Measurements from ENCODE around the gene WDR33. TPM values are rescaled to one million over a fixed set of nuclear protein-coding genes. Genes with fewer than 3 reads are reported as not detected.

Gene WDR33
- total and polyA plus RNA-seq, 2 of the 4 experiments (the other 2 are of a cell fraction), result 19.6 to 41.2 TPM

DNA sequence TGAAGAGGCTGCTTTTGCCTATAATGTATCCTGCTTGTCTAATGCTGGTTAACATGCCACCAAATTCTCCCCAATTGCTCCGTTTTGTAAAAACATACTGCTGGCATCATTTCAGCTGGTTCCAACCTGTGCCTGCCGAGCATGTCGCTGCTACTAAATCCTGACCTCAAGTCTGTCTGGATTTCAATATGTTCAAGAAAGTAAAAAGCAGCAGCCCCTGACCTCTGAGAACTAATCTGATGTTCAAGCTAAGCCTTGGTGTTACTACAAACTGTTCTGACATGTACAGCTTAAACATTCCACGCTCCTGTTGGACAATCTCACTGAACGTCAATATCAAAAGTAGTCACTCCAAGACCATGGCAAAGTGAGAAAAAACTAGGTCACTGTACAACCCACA is 63.4 kb downstream of the WDR33 start:
- no peaks in the 10 kb centered on the region for H3K27me3 ChIP-seq (ENCODE audit: control insufficient read depth, insufficient read depth, low read length)
- no peak overlapping the region for H3K4me3 ChIP-seq (ENCODE audit: insufficient read depth, low read depth, low read length)
- WGBS, 2 experiments (ENCODE audit: extremely low coverage in 2 of 2, insufficient read length in 1 of 2), result 88% methylated on average over 5 of the region's 5 CpGs; no CpG with 5 or more reads in 1 of the 2 experiments
- POLR2A ChIA-PET (ENCODE audit: unreplicated experiment), result no interaction called here
- no TSS peak for BruUV-seq (replicated peaks)
- H3K9me1 ChIP-seq (ENCODE audit: insufficient read depth, low read length), result peaks cover 15% of the 10 kb centered on the region
- dilution Hi-C loops (cut with HindIII; ENCODE audit: low sequenced_read_pairs, unreplicated experiment), result no loop called here
- DNase-seq (no peak), ATAC-seq (ENCODE audit: low read depth) (no peak)
- no peak overlapping the region for H3K18ac ChIP-seq (ENCODE audit: low read depth, low read length)
- peaks cover 0 to 38% of the 10 kb centered on the region in 2 experiments; a peak in 3 of 4 replicates for H3K79me1 ChIP-seq (ENCODE audit: low read depth in 1 of 2, low read length in 2 of 2)
- no peak overlapping the region for H2BK120ac ChIP-seq (ENCODE audit: low read depth, low read length)
- CTCF ChIA-PET, result no interaction called here
- TF ChIP-seq, protein P1, sequence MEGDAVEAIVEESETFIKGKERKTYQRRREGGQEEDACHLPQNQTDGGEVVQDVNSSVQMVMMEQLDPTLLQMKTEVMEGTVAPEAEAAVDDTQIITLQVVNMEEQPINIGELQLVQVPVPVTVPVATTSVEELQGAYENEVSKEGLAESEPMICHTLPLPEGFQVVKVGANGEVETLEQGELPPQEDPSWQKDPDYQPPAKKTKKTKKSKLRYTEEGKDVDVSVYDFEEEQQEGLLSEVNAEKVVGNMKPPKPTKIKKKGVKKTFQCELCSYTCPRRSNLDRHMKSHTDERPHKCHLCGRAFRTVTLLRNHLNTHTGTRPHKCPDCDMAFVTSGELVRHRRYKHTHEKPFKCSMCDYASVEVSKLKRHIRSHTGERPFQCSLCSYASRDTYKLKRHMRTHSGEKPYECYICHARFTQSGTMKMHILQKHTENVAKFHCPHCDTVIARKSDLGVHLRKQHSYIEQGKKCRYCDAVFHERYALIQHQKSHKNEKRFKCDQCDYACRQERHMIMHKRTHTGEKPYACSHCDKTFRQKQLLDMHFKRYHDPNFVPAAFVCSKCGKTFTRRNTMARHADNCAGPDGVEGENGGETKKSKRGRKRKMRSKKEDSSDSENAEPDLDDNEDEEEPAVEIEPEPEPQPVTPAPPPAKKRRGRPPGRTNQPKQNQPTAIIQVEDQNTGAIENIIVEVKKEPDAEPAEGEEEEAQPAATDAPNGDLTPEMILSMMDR (conservative IDR thresholded peaks at IDR 0.05; ENCODE audit: low read depth, low read length), result no peak
- no peak for TF ChIP-seq CHD1 (IDR thresholded peaks at IDR 0.05; ENCODE audit: low read depth, low read length)
- TF ChIP-seq BHLHE40 (IDR thresholded peaks at IDR 0.05; ENCODE audit: low read depth, low read length), result no peak
- no peak for TF ChIP-seq NFE2L2 (IDR thresholded peaks at IDR 0.05; ENCODE audit: low read depth, low read length)
- no peak for TF ChIP-seq RAD21 (IDR thresholded peaks at IDR 0.05; ENCODE audit: low read length)
- no peak for TF ChIP-seq SMC3 (IDR thresholded peaks at IDR 0.05; ENCODE audit: low read depth, low read length)
- no peak for TF ChIP-seq MXI1 (IDR thresholded peaks at IDR 0.05; ENCODE audit: borderline replicate concordance, low read depth, low read length)
- TF ChIP-seq CEBPB (IDR thresholded peaks at IDR 0.05; ENCODE audit: low read depth, low read length), result no peak
- TF ChIP-seq, protein P2, sequence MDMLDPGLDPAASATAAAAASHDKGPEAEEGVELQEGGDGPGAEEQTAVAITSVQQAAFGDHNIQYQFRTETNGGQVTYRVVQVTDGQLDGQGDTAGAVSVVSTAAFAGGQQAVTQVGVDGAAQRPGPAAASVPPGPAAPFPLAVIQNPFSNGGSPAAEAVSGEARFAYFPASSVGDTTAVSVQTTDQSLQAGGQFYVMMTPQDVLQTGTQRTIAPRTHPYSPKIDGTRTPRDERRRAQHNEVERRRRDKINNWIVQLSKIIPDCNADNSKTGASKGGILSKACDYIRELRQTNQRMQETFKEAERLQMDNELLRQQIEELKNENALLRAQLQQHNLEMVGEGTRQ (IDR thresholded peaks at IDR 0.05; ENCODE audit: low read depth, low read length), result no peak
- no peak for TF ChIP-seq MAZ (IDR thresholded peaks at IDR 0.05; ENCODE audit: borderline replicate concordance, low read depth, low read length)
- no peak overlapping the region for H2BK20ac ChIP-seq (ENCODE audit: low read depth, low read length)
- H3K23ac ChIP-seq (ENCODE audit: low read depth, low read length), result no peak overlapping the region
- peaks cover 7% of the 10 kb centered on the region for H3K4me1 ChIP-seq (ENCODE audit: control insufficient read depth, insufficient read depth, low read length)
- H2AK9ac ChIP-seq (replicated peaks; ENCODE audit: low read depth, low read length, poor library complexity), result no peak overlapping the region
- H4K91ac ChIP-seq (ENCODE audit: insufficient read depth, low read depth, low read length), result no peak overlapping the region
- no peak overlapping the region for H4K5ac ChIP-seq (ENCODE audit: low read depth, low read length)
- H2BK15ac ChIP-seq (ENCODE audit: low read depth, low read length), result no peak overlapping the region
- peaks cover 5% of the 10 kb centered on the region for H3K36me3 ChIP-seq (ENCODE audit: control insufficient read depth, insufficient read depth, low read length)
- no peak overlapping the region for H3K4me2 ChIP-seq (ENCODE audit: low read depth, low read length)
- H4K8ac ChIP-seq (ENCODE audit: low read depth in 2 of 2, low read length in 2 of 2), result no peak overlapping the region
- H3K56ac ChIP-seq (ENCODE audit: extremely low read depth, insufficient read depth, low read length), result no peak overlapping the region
- H3K14ac ChIP-seq (replicated peaks; ENCODE audit: low read depth, low read length), result no peak overlapping the region
- no peak overlapping the region for H2BK5ac ChIP-seq (ENCODE audit: low read depth, low read length, poor library complexity, severe bottlenecking)
- H3K4ac ChIP-seq (ENCODE audit: low read depth, low read length), result no peak overlapping the region
- H2AK5ac ChIP-seq (ENCODE audit: low read depth, low read length), result no peak overlapping the region
- intact Hi-C loops (cut with micrococcal nuclease), result no loop called here
- H3K9me3 ChIP-seq (ENCODE audit: control insufficient read depth, insufficient read depth, low read length), result no peaks in the 10 kb centered on the region
- H2AFZ ChIP-seq (replicated peaks; ENCODE audit: low read length, poor library complexity), result no peak overlapping the region
- H4K20me1 ChIP-seq (ENCODE audit: insufficient read depth, low read length), result no peaks in the 10 kb centered on the region
- in situ Hi-C loops (cut with MboI; ENCODE audit: low sequenced_read_pairs), result no loop called here
- no peak overlapping the region for H3K9ac ChIP-seq (ENCODE audit: low read depth, low read length)
- no peak overlapping the region for H3K27ac ChIP-seq (ENCODE audit: insufficient read depth, low read length)
